ENCODE measurements around the gene OLFM1. TPM values are rescaled to one million over a fixed set of nuclear protein-coding genes. Genes with fewer than 3 reads are reported as not detected.

Gene OLFM1
- total RNA-seq, 2 donors from 2014 or later = 6.3 to 7.8 TPM

DNA sequence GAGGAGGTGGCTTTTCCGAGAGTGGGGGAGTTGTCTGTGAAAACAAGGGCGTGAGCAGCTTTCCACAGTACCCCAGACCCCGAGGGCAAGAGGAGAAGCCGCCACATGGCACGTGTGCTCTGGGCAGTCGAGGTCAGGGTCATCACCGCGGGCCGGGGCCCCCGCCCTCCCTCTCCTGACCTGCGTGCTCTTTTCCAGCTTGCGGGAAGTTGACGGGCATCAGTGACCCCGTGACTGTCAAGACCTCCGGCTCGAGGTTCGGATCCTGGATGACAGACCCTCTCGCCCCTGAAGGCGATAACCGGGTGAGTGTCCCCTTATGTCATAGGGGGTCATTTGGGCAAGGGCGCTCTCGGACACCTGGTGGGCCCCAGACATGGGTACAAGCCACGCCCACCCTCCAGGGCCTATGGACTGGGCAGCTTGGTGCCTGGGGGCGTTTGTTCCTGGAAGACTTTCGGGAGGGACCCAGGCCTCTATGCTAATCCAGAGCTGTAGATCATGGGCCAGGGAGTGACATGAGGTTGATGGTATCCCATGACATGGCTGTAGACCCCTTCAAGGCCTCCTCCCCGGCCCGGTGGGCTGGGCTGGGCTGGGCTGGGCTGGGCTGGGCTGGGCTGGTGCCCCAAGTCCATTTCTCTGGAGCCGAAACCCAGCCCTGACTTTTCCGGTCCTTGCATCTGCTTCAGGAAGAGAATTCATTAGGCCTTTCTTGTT is 19.2 kb downstream of the OLFM1 start:
- Histone ChIP-seq H3K27ac (no peak overlapping the region), H3K4me1 (no peaks in the 10 kb centered on the region), H3K4me3 (no peak overlapping the region), H3K36me3 (replicated peaks in 1 of 2; ENCODE audit: insufficient read depth in 1 of 2, low read depth in 2 of 2) (no peaks in the 10 kb centered on the region), H3K9me3 (no peaks in the 10 kb centered on the region), H3K27me3 (no peaks in the 10 kb centered on the region)
- intact Hi-C loops (cut with DNase I) = no loop called here
- WGBS, 2 donors = 71 to 87% methylated on average over 24 of the region's 29 CpGs
- TF ChIP-seq, protein P1, sequence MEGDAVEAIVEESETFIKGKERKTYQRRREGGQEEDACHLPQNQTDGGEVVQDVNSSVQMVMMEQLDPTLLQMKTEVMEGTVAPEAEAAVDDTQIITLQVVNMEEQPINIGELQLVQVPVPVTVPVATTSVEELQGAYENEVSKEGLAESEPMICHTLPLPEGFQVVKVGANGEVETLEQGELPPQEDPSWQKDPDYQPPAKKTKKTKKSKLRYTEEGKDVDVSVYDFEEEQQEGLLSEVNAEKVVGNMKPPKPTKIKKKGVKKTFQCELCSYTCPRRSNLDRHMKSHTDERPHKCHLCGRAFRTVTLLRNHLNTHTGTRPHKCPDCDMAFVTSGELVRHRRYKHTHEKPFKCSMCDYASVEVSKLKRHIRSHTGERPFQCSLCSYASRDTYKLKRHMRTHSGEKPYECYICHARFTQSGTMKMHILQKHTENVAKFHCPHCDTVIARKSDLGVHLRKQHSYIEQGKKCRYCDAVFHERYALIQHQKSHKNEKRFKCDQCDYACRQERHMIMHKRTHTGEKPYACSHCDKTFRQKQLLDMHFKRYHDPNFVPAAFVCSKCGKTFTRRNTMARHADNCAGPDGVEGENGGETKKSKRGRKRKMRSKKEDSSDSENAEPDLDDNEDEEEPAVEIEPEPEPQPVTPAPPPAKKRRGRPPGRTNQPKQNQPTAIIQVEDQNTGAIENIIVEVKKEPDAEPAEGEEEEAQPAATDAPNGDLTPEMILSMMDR (IDR thresholded peaks at IDR 0.05) = no peak
- TF ChIP-seq POLR2A (IDR thresholded peaks at IDR 0.05) = no peak
- no peak for DNase-seq
- no peak for ATAC-seq

DNA sequence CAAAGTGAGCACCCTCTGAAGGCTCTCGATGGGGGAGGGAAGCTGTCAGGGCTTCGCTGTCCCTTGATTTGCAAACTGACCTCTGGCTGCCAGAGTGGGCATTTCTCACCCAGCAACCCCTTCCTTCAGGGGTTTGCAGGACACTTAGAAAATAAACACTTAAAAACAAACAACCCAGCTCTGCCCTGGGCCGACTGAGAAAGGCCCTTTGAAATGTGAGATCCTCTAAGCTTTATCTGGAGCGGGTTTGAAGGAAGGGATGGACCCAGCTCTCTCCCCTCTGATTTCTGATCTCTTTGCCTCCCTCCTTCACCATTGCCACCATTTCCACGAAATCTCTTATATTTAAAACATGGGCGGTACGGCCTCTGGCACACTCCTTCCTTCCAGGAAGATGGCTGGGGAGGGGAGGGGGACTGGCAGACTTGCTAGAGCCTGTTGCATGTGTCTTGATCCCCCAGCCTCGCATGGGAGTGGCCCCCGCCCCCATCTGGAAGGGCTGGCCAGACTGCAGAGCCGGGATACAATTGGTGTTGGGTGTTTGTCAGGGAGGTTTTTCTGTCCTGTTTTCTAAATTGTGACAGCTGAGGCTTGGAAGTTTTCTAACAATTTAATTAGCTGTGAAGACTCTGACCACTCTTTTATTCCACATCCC is 20.2 kb downstream of the OLFM1 start:
- whole genome bisulfite sequencing, 2 donors = 46 to 79% methylated on average over 10 of the region's 10 CpGs
- ATAC-seq (no peak), DNase-seq (no peak)
- TF ChIP-seq POLR2A (IDR thresholded peaks at IDR 0.05) = no peak
- TF ChIP-seq, protein P1 (IDR thresholded peaks at IDR 0.05) = no peak
- Histone ChIP-seq H3K4me3 (no peak overlapping the region), H3K27ac (no peak overlapping the region), H3K36me3 (replicated peaks in 1 of 2; ENCODE audit: insufficient read depth in 1 of 2, low read depth in 2 of 2) (no peaks in the 10 kb centered on the region), H3K27me3 (no peaks in the 10 kb centered on the region), H3K4me1 (no peaks in the 10 kb centered on the region), H3K9me3 (no peaks in the 10 kb centered on the region)
- intact Hi-C loops (cut with DNase I) = no loop called here

DNA sequence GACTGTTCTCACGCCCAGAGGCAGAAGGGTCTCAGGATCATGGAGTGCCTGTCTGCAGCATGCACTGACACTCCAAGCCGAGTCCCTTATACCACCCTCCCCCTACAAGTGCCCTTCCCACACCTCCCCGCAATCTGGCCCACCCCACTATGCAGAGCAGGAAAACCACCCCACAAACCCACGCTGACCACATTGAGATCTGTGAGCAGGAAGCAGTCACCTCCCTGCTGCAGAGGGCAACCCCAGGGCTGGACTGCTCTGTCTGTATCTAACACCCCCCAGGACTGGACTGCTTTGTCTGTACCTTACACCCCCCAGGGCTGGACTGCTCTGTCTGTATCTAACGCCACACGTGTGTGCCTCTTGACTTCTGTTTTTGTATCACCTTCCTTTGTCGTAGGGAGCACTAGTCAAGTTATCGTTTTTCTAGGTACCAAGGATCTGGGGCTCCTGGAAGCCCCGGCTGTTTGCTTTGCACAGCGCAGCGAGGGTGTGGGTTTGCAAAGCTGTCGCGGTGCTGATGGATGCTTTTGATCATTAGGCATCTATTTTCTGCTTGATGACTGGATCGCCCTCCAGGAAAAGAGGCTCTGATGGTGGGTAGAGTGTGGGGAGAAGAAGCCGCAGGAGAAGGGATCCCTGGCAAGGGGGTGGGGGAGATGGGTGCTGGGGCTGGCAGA is 21.5 kb downstream of the OLFM1 start:
- Histone ChIP-seq H3K27me3 (no peaks in the 10 kb centered on the region), H3K36me3 (replicated peaks in 1 of 2; ENCODE audit: insufficient read depth in 1 of 2, low read depth in 2 of 2) (no peaks in the 10 kb centered on the region), H3K9me3 (no peaks in the 10 kb centered on the region), H3K4me3 (no peak overlapping the region), H3K4me1 (no peaks in the 10 kb centered on the region), H3K27ac (no peak overlapping the region)
- TF ChIP-seq, protein P1 (IDR thresholded peaks at IDR 0.05) = no peak
- no peak for TF ChIP-seq POLR2A (IDR thresholded peaks at IDR 0.05)
- ATAC-seq = no peak
- no peak for DNase-seq
- WGBS, 2 donors = 70 to 82% methylated on average over 14 to 15 of the region's 15 CpGs
- intact Hi-C loops (cut with DNase I) = no loop called here

DNA sequence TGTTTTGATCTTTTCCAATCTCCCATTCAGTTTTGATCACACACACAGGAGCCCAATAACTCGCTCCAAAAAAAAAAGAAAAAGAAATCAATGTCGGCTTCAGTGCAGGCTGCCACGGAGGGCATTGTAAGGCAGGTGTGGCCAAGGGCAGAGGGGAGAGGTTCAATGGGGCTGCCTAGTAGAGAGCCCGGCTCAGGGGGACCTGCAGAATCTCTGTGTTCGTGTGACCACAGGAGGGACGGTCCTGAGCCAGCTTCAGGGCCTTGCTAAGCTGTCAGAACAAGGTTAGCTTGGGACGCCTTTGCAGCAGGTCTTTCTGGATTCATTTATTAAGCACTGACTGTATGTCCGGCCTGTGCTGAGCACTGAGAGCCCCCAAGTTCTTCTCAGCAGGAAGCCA is 22.2 kb downstream of the OLFM1 start:
- no peak for ATAC-seq
- DNase-seq = no peak

More for the DNA sequence above, 22.2 kb downstream of the OLFM1 start:
- H3K27me3 ChIP-seq = no peaks in the 10 kb centered on the region
- H3K4me1 ChIP-seq = no peaks in the 10 kb centered on the region
- H3K9me3 ChIP-seq = no peaks in the 10 kb centered on the region
- WGBS, 2 donors = 58 to 67% methylated on average over 8 of the region's 8 CpGs
- TF ChIP-seq, protein P1 (IDR thresholded peaks at IDR 0.05) = no peak
- TF ChIP-seq POLR2A (IDR thresholded peaks at IDR 0.05) = no peak
- intact Hi-C loops (cut with DNase I) = no loop called here
- H3K36me3 ChIP-seq (replicated peaks in 1 of 2; ENCODE audit: insufficient read depth in 1 of 2, low read depth in 2 of 2) = no peaks in the 10 kb centered on the region
- H3K4me3 ChIP-seq = no peak overlapping the region
- H3K27ac ChIP-seq = no peak overlapping the region

All from body of pancreas (tissue), 4 donors.